DMS114 treated with DMSO at 0.1 percent for 48 hours (cell line): ENCODE measurements around the gene NPHP4.

Source experiments
- DNase-seq: peaks from one replicate; lab custom pipeline; 2025; ENCODE audit not compliant: unreplicated experiment; lab: John Stamatoyannopoulos, UW

Gene NPHP4

DNA sequence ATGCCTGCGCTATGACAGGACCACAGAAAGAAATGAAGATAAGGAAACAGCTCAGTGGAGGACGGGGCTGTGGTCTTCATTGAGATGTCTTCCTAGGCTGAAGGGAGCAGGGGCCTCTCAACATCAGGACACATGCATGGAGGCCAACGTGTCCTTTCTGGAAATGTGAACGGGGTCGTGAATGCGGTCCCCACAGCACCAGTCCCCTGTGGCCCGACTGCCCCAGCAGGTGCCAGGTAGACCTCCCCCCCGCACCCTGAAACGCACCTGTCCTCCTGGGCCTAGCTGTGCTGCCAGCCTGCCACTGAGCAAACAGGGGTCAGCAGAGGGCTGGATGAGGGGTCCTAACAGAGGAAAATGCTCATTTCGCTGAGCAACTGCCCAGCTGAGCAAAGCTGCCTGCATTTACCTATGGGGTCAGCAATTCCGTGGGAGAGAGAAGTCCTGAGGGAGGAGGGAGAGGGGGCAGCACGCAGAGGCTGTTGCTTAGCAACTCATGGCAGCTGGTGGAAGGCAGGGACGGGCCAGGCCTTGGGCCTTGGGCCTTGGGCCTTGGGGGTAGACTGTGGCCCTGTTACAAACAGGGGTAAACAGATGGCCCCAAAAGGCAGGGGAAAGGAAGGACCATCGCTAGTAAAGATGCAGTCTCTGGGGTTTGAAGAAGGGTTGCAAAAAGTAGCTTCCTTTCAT is 77.4 kb downstream of the NPHP4 start:
- DNase-seq, result no peak

- no peak for DNase-seq
Observed at GRCh38 chr1:5913876-5914275, 78.3 kb downstream of the NPHP4 start.

GRCh38 chr1:5913078-5913845 is 79.0 kb downstream of the NPHP4 start:
- DNase-seq, result no peak

- DNase-seq, result no peak
Observed at GRCh38 chr1:5911871-5912271, 80.4 kb downstream of the NPHP4 start.

- no peak for DNase-seq
Observed at GRCh38 chr1:5911157-5911556, 81.1 kb downstream of the NPHP4 start.

GRCh38 chr1:5910666-5911065 is 81.6 kb downstream of the NPHP4 start:
- no peak for DNase-seq

- no peak for DNase-seq
Observed at GRCh38 chr1:5910276-5910620, 82.0 kb downstream of the NPHP4 start.

GRCh38 chr1:5909576-5910275 is 82.5 kb downstream of the NPHP4 start:
- no peak for DNase-seq

GRCh38 chr1:5908461-5909375 is 83.5 kb downstream of the NPHP4 start:
- no peak for DNase-seq

DNA sequence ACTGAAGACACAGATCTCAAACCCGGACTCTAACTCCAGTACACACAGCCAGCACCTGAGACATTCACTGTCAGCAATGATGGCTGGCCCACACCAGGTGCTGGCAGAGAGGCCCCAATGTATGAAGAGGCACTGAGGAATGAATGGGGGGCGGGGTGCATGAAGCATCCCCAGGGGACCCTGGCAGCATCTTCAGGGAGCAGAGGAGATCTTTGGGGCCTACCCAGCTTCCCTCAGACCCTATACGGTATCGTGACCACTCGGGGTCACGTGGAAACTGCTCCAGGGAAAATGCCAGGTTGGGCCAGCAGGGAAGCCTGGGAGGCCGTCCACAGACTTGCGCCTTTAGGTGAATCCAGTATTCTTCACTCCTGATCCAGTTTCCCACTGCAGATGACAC is 84.3 kb downstream of the NPHP4 start:
- no peak for DNase-seq

DNA sequence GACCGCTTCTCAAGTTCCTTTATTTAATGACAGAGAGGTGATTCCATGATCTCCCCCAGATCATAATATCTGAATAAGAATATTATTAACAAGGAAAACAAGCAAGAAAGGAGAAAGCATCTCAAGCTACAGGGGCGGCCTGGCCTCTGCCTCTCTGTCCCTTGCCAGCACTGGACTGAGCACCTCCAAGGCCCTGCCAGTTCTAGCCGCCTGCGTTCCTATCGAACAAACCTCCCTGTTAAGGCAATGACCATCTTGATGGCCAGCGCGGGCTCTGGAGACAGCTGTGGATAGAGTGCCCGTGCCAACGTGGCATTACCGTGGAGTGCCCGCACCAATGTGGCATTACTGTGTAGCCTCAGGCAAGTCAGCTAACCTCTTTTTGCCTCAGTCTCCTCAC is 84.8 kb downstream of the NPHP4 start:
- no peak for DNase-seq

- no peak for DNase-seq
Observed at GRCh38 chr1:5906966-5907365, 85.3 kb downstream of the NPHP4 start.

DNA sequence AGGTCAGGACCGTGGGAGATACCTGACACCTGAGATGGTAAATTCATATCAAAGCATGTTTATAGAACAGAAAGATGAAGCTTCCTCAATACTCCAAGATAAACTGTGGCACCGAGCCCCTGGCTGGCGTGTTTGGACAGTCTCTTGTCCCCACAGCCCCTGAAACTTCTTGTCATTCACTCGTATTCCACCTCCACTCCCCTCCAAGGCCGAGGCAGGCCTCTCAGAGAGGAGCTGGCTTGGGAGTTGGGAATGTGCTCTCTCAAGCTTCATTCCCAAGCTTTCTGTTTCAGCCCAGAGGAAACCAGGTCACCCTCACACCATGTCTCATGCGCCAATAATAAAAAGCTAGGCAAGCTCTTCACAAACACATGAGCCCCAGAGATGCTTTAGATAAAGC is 86.1 kb downstream of the NPHP4 start:
- DNase-seq, result no peak

DNA sequence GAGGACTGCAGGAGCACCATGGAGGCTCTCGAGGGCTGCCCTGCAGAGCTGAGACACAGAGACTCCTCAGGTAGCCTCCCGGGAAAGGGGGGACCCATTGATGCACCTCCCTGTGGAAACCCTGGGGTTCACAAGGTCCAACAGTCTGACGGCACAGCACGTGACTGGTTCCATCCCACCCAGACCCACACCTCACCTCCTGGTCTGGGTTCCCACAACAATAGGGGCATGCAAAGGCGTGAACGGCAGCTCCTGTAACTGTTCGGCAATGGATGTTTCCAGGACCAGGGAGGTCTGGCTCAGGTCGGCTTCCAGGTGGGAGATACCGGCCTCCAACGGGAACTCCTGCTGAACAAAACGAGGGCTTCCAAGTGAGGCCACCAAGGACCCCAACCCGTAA is 86.8 kb downstream of the NPHP4 start:
- no peak for DNase-seq

GRCh38 chr1:5904551-5904950 is 87.7 kb downstream of the NPHP4 start:
- DNase-seq, result no peak

DNA sequence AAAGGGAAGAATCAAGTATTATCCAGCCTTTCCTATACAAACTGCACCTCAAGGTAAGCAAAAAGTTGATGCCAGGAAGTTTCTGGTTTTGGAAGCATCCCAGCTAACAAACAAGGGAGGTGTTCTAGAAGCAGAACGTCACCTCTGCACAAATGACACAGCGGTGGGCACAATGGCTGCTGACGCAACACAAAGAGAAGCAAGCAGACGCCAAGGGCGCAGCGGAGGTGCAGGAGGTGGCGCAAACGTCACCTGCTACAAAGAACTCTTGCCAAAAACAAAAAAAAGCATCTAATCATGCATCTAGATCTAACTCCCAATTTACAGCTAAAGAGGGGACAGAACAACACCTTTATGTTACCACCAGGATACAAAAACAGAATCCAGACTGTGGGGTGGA is 88.5 kb downstream of the NPHP4 start:
- DNase-seq, result no peak

DNA sequence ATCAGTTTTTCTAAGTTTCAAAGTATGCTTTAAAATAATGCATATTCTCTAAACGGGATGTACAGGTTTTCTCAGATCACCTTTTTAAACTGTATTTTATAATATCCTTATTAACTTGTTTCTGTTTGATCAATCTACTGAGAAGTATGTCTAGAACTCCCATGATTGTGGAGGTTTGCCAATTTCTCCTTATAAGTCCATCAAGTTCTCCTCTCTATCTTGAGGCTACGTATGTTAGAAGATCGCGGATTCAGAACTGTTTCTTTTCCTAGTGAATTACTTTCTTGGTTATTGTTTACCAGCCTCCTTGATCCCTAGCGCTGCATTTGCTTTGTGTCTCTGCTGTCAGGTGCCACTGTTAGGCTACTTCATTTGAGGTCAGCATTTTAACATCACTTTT is 89.2 kb downstream of the NPHP4 start:
- no peak for DNase-seq

DNA sequence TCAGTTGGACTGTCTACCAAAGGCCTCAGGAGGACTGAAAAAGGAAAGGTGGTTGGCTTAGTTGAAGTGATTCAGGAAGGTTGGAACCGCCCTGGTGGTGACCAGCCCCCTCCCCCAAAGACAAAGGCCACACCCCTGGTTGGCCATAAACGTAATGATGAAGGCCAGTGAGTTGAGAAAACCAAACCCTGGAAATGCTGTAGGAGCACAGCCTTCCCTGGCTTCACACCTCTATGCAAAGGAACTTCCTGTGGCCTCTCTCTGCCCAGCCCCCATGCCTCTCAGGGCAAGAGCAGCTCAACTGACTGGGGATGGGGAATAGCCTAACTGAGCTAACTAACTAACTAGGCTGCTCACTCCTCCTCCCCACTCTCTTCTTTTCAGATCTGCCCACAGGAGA is 90.4 kb downstream of the NPHP4 start:
- no peak for DNase-seq

DNA sequence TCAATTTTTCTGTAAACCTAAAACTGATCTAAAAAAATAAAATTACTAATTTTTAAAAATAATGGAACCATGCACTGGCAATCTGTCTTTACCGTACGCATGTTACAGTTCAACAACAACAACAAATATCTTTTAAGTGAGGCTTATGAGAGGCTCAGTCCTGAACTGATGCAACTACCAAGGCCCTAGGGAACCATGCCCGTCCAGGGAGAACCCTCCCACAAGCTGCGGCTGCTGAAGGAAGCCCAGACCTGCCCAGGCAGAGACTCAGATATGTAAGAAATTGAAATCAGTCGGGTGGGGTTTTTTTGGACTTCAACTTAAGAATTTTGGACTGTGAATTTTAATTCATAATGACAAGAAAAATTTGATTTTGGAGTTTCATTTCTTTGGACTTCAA is 91.1 kb downstream of the NPHP4 start:
- DNase-seq, result no peak

DNA sequence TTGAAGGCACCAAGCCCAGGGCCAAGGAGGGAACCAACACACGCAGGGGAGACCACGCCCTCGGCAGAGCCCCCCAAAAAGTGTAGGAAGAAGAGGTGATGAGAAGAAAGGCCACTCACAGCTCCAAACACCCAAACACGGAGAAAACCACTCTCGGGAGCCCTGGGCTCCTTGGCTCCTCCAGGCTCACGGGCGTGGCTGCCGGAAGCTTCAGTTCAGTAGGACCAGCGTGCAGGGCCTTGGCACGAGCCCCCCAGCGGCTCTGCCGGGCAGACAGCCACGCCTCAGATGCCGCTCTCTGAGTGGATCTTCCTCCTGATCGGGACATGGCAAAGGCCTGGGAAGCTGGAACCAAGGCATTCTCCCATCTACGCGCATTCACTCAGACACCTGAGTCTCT is 94.0 kb downstream of the NPHP4 start:
- no peak for DNase-seq
